Left ventricle myocardium inferior (tissue), 1 donor: Measurements from ENCODE around the gene SMIM44. TPM values are rescaled to one million over a fixed set of nuclear protein-coding genes. Genes with fewer than 3 reads are reported as not detected.

ENCODE experiments used
- DNase-seq: peaks from one replicate; pipeline ENCODE4 v3.0.0-alpha.2; 2020
- H3K27ac ChIP-seq: fragments of 200-600 bp; replicated peaks from 2 replicates; pipeline ENCODE4 v1.8.0; 2021
- H3K27me3 ChIP-seq: fragments of 200-600 bp; 2 replicates; pipeline ENCODE4 v1.8.0; 2021; ENCODE audit warnings: low read depth
- H3K36me3 ChIP-seq: fragments of 200-600 bp; 2 replicates; pipeline ENCODE4 v1.8.0; 2021
- H3K4me1 ChIP-seq: fragments of 200-600 bp; 2 replicates; pipeline ENCODE4 v1.8.0; 2021
- H3K4me3 ChIP-seq: fragments of 200-600 bp; 2 replicates; pipeline ENCODE4 v1.8.0; 2021; ENCODE audit warnings: mild to moderate bottlenecking, moderate library complexity
- H3K9me3 ChIP-seq: fragments of 200-600 bp; replicated peaks from 2 replicates; pipeline ENCODE4 v1.8.0; 2021
- CTCF ChIP-seq: fragments of 200-600 bp; IDR thresholded peaks from 2 replicates; pipeline ENCODE4 v1.8.0; 2021; ENCODE audit warnings: antibody characterized with exemption, mild to moderate bottlenecking, borderline replicate concordance
- intact Hi-C: fragments of 100-400 bp; cut with micrococcal nuclease; formaldehyde crosslinking; loops from one replicate; pipeline ENCODE4 v1.11.0; 2022
- total RNA-seq: library from RNA; stranded (reverse); fragmentation: NEBNext Ultra II Directional; extraction: Animal tissue kit (Norgen Biotek cat#: 25700); gene quantifications from one replicate; pipeline ENCODE4 v1.2.1, GENCODE V29; 2021
- donor health status: DM: no; HTN: yes; CAD: no; lungs with severe emphysema.

Gene SMIM44
- total RNA-seq, 1 donor from 2014 or later: not detected

DNA sequence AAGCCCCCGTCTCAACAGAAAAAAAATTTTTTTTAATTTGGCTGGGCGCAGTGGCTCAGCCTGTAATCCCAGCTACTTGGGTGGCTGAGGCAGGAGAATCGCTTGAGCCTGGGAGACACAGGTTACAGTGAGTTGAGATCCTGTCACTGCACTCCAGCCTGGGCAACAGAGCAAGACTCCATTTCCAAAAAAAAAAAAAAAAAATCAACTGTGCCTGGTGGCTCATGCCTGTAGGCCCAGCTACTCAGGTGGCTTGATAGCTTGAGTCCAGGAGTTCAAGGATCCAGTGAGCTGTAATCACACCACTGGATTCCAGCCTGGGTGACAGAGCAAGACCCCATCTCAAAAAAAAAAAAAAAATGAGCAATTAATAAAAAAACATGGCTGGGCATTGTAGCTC is 18.5 kb upstream of the SMIM44 start:
- intact Hi-C loops: no loop called here
- Histone ChIP-seq H3K27ac (no peak overlapping the region), H3K4me1 (peaks cover 38% of the 10 kb centered on the region), H3K4me3 (no peak overlapping the region), H3K36me3 (peaks cover 2% of the 10 kb centered on the region), H3K27me3 (no peaks in the 10 kb centered on the region), H3K9me3 (no peaks in the 10 kb centered on the region)
- no peak for DNase-seq
- no peak for TF ChIP-seq CTCF

- intact Hi-C loops: no loop called here
Observed at GRCh38 chr19:3500429-3501101, 17.3 kb upstream of the SMIM44 start, which contains the start of gene DOHH. Gene DOHH (minus strand): TSS chr19:3500674. CDS start chr19:3496814, 3,860 bp downstream.

GRCh38 chr19:3499738-3500428 is 16.6 kb upstream of the SMIM44 start:
- intact Hi-C loops: no loop called here
- no peak for TF ChIP-seq CTCF
- H3K27me3 ChIP-seq: no peaks in the 10 kb centered on the region

More at GRCh38 chr19:3500429-3501101, 17.3 kb upstream of the SMIM44 start, which contains the start of gene DOHH:
- peaks cover 30% of the 10 kb centered on the region for H3K4me1 ChIP-seq
- no peaks in the 10 kb centered on the region for H3K27me3 ChIP-seq
- TF ChIP-seq CTCF: no peak
- peak; percentile 95 for DNase-seq
- no peaks in the 10 kb centered on the region for H3K9me3 ChIP-seq
- peak within 1 kb of the TSS; percentile 83 for H3K4me3 ChIP-seq
- peak within 1 kb of the TSS; percentile 94 for H3K27ac ChIP-seq
- H3K36me3 ChIP-seq: peaks cover 15% of the 10 kb centered on the region

GRCh38 chr19:3497757-3498520 is 14.7 kb upstream of the SMIM44 start:
- Histone ChIP-seq H3K4me3 (no peak overlapping the region), H3K9me3 (no peaks in the 10 kb centered on the region), H3K4me1 (peaks cover 23% of the 10 kb centered on the region), H3K27ac (no peak overlapping the region), H3K36me3 (peaks cover 39% of the 10 kb centered on the region), H3K27me3 (no peaks in the 10 kb centered on the region)
- intact Hi-C loops: no loop called here
- TF ChIP-seq CTCF: no peak
- DNase-seq: no peak

More at GRCh38 chr19:3499738-3500428, 16.6 kb upstream of the SMIM44 start:
- H3K4me1 ChIP-seq: peaks cover 23% of the 10 kb centered on the region
- peak overlapping the region; percentile 83 for H3K4me3 ChIP-seq
- H3K9me3 ChIP-seq: no peaks in the 10 kb centered on the region
- no peak for DNase-seq
- peak overlapping the region; percentile 94 for H3K27ac ChIP-seq
- H3K36me3 ChIP-seq: peaks cover 21% of the 10 kb centered on the region

- H3K9me3 ChIP-seq: no peaks in the 10 kb centered on the region
- TF ChIP-seq CTCF: no peak
- no peaks in the 10 kb centered on the region for H3K27me3 ChIP-seq
- no peak for DNase-seq
- peaks cover 23% of the 10 kb centered on the region for H3K4me1 ChIP-seq
- H3K36me3 ChIP-seq: peaks cover 52% of the 10 kb centered on the region
- no peak overlapping the region for H3K27ac ChIP-seq
- intact Hi-C loops: no loop called here
- no peak overlapping the region for H3K4me3 ChIP-seq
Observed at GRCh38 chr19:3496392-3497273, 13.4 kb upstream of the SMIM44 start.
